Right cardiac atrium (tissue), 5 donors: ENCODE data around the gene LCAT. TPM values are rescaled to one million over a fixed set of nuclear protein-coding genes. Genes with fewer than 3 reads are reported as not detected.

Experiments used
- ATAC-seq, 2 donors: fragments of 200-7000 bp; cut with Tn5 transposase; one replicate each; pipeline versions ENCODE4 v1.8.0 to v1.9.1; 2020; ENCODE audit warnings: moderate library complexity in 2 of 2, mild to moderate bottlenecking in 1 of 2
- DNase-seq, 3 donors: peaks; one replicate each; pipeline ENCODE4 v3.0.0-alpha.2; 2020
- H3K27ac ChIP-seq: one replicate; pipeline ENCODE4 v1.5.1; 2013; ENCODE audit warnings: mild to moderate bottlenecking, low read length, control low read depth, moderate library complexity
- H3K27me3 ChIP-seq: one replicate; pipeline ENCODE4 v1.6.1; 2013; ENCODE audit not compliant: control insufficient read depth, insufficient read depth
- H3K4me1 ChIP-seq: one replicate; pipeline ENCODE4 v1.6.1; 2013; ENCODE audit warnings: low read length; ENCODE audit not compliant: control insufficient read depth, insufficient read depth
- H3K4me3 ChIP-seq: one replicate; pipeline ENCODE4 v1.5.1; 2013; ENCODE audit warnings: low read length, control low read depth
- H3K9me3 ChIP-seq: one replicate; pipeline ENCODE4 v1.6.1; 2013; ENCODE audit warnings: low read length; ENCODE audit not compliant: control insufficient read depth
- WGBS: extraction: QIAGEN DNeasy Blood & Tissue Kit; methylation state at CpG from one replicate; pipeline ENCODE4 v1.1.7; 2013; 5-methylcytosine and 5-hydroxymethylcytosine counted together
- intact Hi-C, 4 donors: fragments of 100-400 bp; cut with DNase I; formaldehyde crosslinking; loops; one replicate each; pipeline versions ENCODE4 v1.11.0 to v1.14.0; 2022 to 2023
- long read RNA-seq, 4 donors: library from polyadenylated mRNA; unstranded; transcript quantifications; one replicate each; pipeline ENCODE4 v2.0.0, GENCODE V29; 2020 to 2021
- polyA plus RNA-seq: library from polyadenylated mRNA; stranded (reverse); fragments of 200-250 nt; gene quantifications from one replicate; pipeline ENCODE4 v1.2.3, GENCODE V29; 2013
- total RNA-seq, 4 donors: library from RNA; stranded (reverse); fragmentation: NEBNext Ultra II Directional; extraction: Animal tissue kit (Norgen Biotek cat#: 25700); gene quantifications; one replicate each; pipeline ENCODE4 v1.2.1, GENCODE V29; 2021
- donor health status: healthy with polysubstance abuse.
- donor health status: DM: no; HTN: yes; CAD: no.
- donor health status: DM: no; HTN: no; CAD: no.
- donor health status: DM: no; HTN: yes; CAD: no; lungs with severe emphysema.
- donor health status: DM: yes; HTN: yes; CAD: no.

The LCAT gene, protein sequence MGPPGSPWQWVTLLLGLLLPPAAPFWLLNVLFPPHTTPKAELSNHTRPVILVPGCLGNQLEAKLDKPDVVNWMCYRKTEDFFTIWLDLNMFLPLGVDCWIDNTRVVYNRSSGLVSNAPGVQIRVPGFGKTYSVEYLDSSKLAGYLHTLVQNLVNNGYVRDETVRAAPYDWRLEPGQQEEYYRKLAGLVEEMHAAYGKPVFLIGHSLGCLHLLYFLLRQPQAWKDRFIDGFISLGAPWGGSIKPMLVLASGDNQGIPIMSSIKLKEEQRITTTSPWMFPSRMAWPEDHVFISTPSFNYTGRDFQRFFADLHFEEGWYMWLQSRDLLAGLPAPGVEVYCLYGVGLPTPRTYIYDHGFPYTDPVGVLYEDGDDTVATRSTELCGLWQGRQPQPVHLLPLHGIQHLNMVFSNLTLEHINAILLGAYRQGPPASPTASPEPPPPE
- total RNA-seq (10 to 100 TPM; 15.0 to 27.0 (median 16.1) TPM), polyA plus RNA-seq (17.4 TPM)
- long read RNA-seq, donor 1, transcript LCAT-204 (5 exons, 1,240 nt) = major isoform, 11 of 23 reads
- long read RNA-seq, donor 1, partial matches to known transcripts = 3 of 23 reads
- long read RNA-seq, donor 1, other reads (novel, unspliced or antisense) = 8 of 23 reads
- long read RNA-seq, donor 2, partial matches to known transcripts = 2 of 4 reads
- long read RNA-seq, donor 2, other reads (novel, unspliced or antisense) = 1 of 4 reads
- long read RNA-seq, donor 3, transcript LCAT-204 (5 exons, 1,240 nt) = major isoform, 13 of 25 reads
- long read RNA-seq, donor 3, transcript LCAT-201 (6 exons, 1,507 nt) = minor isoform, 7 of 25 reads
- long read RNA-seq, donor 3, partial matches to known transcripts = 0 of 25 reads
- long read RNA-seq, donor 3, other reads (novel, unspliced or antisense) = 5 of 25 reads
- long read RNA-seq, donor 4, transcript LCAT-204 (5 exons, 1,240 nt) = major isoform, 5 of 8 reads
- long read RNA-seq, donor 4, partial matches to known transcripts = 0 of 8 reads
- long read RNA-seq, donor 4, other reads (novel, unspliced or antisense) = 3 of 8 reads

- no peaks in the 10 kb centered on the region for H3K4me1 ChIP-seq
- H3K27ac ChIP-seq = peak within 1 kb of the TSS; percentile 17
- no peak within 1 kb of the TSS for H3K4me3 ChIP-seq
- DNase-seq (peak; percentile 87 to 94 (median 93)), ATAC-seq (peak; percentile 71 to 82)
- intact Hi-C loops = no loop called here
- no peaks in the 10 kb centered on the region for H3K9me3 ChIP-seq
- H3K27me3 ChIP-seq = no peaks in the 10 kb centered on the region
- WGBS = 49% methylated on average over 23 of the region's 23 CpGs
These were observed at the start of gene LCAT for GRCh38 chr16:67943619-67944504. Gene LCAT, minus strand, starts transcription at chr16:67944120. Its CDS starts 19 bp downstream, at chr16:67944101.

DNA sequence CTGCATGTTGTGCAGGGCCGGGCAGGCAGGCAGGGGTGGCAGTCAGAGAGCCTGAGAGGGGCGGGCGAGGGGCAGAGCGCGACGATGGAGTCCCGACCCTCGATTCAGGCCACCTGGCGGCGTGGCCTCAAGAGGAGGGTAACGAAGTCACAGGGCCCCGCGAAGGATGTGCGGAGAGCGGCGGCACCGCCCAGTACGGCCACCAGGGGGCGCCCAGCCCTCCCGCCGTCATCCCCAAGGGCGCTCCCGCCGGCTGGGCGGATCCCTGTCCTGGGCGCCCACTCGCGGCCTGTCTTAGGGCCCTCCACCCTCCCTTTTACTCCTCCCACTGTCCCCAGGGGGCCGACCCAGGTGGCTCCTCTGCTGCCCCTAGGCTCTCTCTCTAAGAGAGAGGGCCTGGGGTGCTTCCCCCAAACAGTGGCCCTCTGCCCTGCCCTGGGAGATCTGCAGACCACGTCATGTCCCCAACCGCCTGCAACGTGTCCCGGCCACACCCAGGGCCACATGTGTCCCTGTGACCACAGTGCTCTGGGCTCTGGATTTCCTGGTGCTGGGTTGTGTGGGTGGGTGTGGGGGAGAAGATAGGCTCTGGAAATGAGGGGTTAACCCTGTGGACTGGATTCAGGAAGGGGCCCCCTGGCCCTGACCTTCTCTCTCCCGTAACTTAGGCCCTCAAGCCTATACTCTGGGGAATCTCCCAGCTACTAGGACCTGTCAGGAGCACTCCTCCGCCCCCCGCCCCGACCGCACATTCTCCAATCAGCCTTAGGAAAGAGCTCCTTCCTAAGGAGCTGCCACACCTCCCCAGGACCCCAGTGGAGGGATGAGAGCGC is 49.5 kb upstream of the LCAT start:
- intact Hi-C loops = loop anchor here in 3 of 4 donors (2.0 to 10.0 kb wide), 4 partner anchors 71 to 241 kb away; partner anchors contain the start of gene ESRP2 (in 1 of the 3)
- peak; percentile 93 for ATAC-seq
- Histone ChIP-seq H3K4me3 (peak overlapping the region; percentile 31), H3K4me1 (peaks cover 4% of the 10 kb centered on the region), H3K27me3 (no peaks in the 10 kb centered on the region), H3K27ac (peak overlapping the region; percentile 16), H3K9me3 (no peaks in the 10 kb centered on the region)
- 9% methylated on average over 39 of the region's 39 CpGs for WGBS
- DNase-seq = peak; percentile 88 to 96 (median 94)

DNA sequence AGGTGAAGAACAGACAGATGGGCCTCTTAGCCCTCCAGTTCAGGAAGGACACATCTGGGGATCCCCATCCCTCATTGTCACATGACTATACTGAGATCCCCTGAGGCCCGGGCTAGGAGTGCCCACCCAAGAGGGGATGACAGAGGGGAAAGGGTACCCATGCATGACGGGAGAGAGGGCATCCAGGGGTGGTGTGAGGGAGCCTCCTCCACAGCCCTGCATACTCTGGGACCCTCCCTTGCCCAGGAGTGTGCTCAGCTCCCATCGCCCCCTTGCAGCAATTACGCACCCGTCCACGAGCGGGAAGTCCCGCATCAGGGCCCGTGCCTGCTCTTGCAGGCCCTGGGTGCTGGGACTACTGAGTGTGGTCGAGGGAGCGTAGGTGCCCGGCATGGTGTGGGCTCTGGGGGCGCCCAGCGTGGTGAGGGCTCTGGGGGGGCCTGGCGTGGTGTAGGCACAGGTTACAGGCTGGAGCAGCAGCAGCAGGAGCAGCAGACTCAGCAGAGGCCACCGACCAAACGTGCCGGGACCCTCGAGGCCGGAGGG is 48.8 kb upstream of the LCAT start:
- 77% methylated on average over 20 of the region's 20 CpGs for WGBS
- Histone ChIP-seq H3K27ac (no peak overlapping the region), H3K4me3 (no peak overlapping the region), H3K9me3 (no peaks in the 10 kb centered on the region), H3K27me3 (no peaks in the 10 kb centered on the region), H3K4me1 (peaks cover 4% of the 10 kb centered on the region)
- peak; percentile 13 to 24 for ATAC-seq
- no peak for DNase-seq
- intact Hi-C loops = loop anchor here in 3 of 4 donors (2.0 to 10.0 kb wide), 4 partner anchors 72 to 242 kb away; partner anchors contain the start of gene ESRP2 (in 1 of the 3)

DNA sequence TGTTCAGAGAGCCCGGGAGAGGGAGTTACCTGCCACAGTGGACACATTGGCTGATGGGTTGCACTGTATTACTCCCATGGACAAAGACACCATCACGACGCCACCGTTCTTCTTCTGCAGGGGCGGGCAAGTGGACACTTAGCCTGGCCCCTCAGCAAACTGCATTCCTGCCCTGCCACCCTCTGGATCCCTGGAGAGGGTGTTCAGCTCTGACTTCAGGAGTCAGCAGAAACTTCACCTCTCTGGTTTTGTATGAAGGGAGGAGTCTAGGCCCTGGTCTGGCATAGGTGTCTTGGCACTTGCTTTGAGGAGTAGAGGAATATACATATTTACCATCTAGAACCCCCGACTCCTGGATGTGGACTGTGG is 46.1 kb upstream of the LCAT start:
- Histone ChIP-seq H3K4me1 (peaks cover 5% of the 10 kb centered on the region), H3K9me3 (no peaks in the 10 kb centered on the region), H3K27me3 (no peaks in the 10 kb centered on the region), H3K4me3 (no peak overlapping the region), H3K27ac (no peak overlapping the region)
- ATAC-seq = no peak
- peak in 1 of 3 donors; percentile 17 for DNase-seq
- intact Hi-C loops = loop anchor here in 2 of 4 donors (10.0 kb wide), 2 partner anchors 235 to 245 kb away; partner anchors contain the start of gene ESRP2 (in 1 of the 2)
- 75% methylated on average over 6 of the region's 6 CpGs for WGBS

DNA sequence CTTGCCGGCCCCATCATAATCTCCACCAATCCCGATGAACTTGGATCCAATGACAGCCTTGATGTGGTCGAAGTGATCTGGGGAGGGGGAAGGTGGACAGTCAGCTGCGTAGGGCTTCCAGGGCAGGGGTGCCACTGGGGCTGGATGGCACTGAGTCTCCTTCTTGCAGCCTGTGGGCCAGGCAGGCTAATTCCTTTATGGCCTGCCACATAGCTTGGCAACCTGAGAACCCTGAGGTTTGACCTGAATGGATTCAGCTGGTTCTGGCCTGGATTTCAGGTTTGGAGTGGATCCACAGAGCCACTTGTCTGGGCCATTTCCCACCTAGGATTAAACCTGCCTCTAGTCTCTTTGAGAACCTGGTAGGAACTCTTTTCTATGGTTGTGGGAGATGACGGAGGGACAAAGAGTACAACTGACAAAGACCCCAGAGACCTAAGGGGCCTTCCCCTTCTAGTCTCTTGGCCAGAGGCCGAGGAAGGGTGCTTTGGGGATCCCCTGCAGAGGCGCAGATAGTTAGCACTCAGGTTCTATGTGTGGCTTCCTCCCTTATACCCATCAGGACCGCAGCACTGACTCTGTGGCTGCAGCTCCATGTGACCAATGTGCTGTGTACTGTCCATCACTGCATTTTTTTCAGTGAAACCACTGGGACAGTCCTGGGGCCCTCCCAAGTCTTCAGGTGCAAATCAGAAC is 45.5 kb upstream of the LCAT start:
- WGBS = 81% methylated on average over 8 of the region's 8 CpGs
- H3K4me1 ChIP-seq = peaks cover 8% of the 10 kb centered on the region
- H3K27ac ChIP-seq = no peak overlapping the region
- DNase-seq (peak in 1 of 3 donors; percentile 0), ATAC-seq (no peak)
- intact Hi-C loops = loop anchor here in 2 of 4 donors (10.0 kb wide), 3 partner anchors 55 to 245 kb away; partner anchors contain the start of gene ESRP2 (in 1 of the 2)
- H3K9me3 ChIP-seq = no peaks in the 10 kb centered on the region
- H3K4me3 ChIP-seq = no peak overlapping the region
- no peaks in the 10 kb centered on the region for H3K27me3 ChIP-seq

DNA sequence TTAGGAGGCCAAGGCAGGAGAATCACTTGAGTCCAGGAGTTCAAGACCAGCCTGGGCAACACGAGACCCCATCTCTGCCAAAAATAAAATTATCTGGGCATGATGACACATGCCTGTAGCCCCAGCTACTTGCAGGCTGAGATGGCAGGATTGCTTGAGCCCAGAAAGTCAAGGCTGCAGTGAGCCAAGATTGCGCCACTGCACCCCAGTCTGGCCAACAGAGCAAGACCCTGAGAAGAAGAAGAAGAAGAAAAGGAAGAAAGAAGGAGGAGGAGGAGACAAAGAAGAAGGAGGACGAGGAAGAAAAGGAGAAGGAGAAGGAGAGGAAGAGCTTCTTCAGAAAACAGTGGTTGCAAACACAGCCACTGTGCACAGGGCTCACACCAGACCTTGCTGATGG is 44.8 kb upstream of the LCAT start:
- intact Hi-C loops = loop anchor here in 1 of 4 donors (10.0 kb wide), 1 partner anchor 56 kb away; no protein-coding TSS in a partner anchor
- WGBS = 80% methylated on average over 3 of the region's 3 CpGs
- ATAC-seq (no peak), DNase-seq (no peak)
- Histone ChIP-seq H3K27me3 (no peaks in the 10 kb centered on the region), H3K27ac (no peak overlapping the region), H3K4me3 (no peak overlapping the region), H3K4me1 (peaks cover 5% of the 10 kb centered on the region), H3K9me3 (no peaks in the 10 kb centered on the region)

- H3K27ac ChIP-seq = peak overlapping the region; percentile 9
- WGBS = 55% methylated on average over 11 of the region's 11 CpGs
- H3K4me3 ChIP-seq = no peak overlapping the region
- DNase-seq (peak; percentile 47 to 65 (median 58)), ATAC-seq (peak; percentile 68 to 78)
- peaks cover 4% of the 10 kb centered on the region for H3K4me1 ChIP-seq
- intact Hi-C loops = loop anchor here in 1 of 4 donors (10.0 kb wide), 1 partner anchor 57 kb away; no protein-coding TSS in a partner anchor
- H3K9me3 ChIP-seq = no peaks in the 10 kb centered on the region
- H3K27me3 ChIP-seq = no peaks in the 10 kb centered on the region
These were observed 43.7 kb upstream of the LCAT start for GRCh38 chr16:67987460-67988160.

DNA sequence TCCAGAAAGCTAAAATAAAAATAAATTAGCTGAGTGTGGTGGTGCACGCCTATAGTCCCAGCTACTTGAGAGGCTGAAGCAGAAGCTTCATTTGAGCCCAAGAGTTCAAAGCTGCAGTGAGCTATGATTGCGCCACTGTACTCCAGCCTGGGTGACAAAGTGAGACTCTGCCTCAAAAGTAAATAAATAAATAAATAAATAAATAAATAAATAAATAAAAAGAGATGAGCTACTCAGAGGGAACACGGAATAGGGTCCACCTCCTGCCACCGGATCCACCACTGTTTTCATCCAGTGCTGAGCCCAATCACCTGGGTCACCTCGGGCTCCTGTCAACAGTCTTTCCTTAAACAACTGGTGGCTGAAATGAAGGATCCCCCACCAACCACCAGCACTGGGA is 43.0 kb upstream of the LCAT start:
- peak in 1 of 3 donors; percentile 20 for DNase-seq
- 91% methylated on average over 5 of the region's 5 CpGs for WGBS
- Histone ChIP-seq H3K27me3 (no peaks in the 10 kb centered on the region), H3K4me3 (no peak overlapping the region), H3K4me1 (peaks cover 4% of the 10 kb centered on the region), H3K27ac (no peak overlapping the region), H3K9me3 (no peaks in the 10 kb centered on the region)
- ATAC-seq = no peak
- intact Hi-C loops = loop anchor here in 1 of 4 donors (10.0 kb wide), 1 partner anchor 58 kb away; no protein-coding TSS in a partner anchor
